PFSK-1 (cell line): Measurements from ENCODE around the gene RHOF.

Experiments used
- FOXP2 ChIP-seq: optimal IDR thresholded peaks from 2 replicates; pipeline ENCODE3; 2011; ENCODE audit warnings: borderline replicate concordance, control low read depth, inconsistent platforms; ENCODE audit not compliant: insufficient read depth; ENCODE audit errors: extremely low read length, extremely low read depth
- POLR2AphosphoS5 ChIP-seq: IDR thresholded peaks from 2 replicates; pipeline ENCODE4 v1.6.1; 2012; ENCODE audit warnings: low read depth, mild to moderate bottlenecking, control low read depth, low read length, moderate library complexity
- TAF1 ChIP-seq: IDR thresholded peaks from 2 replicates; pipeline ENCODE4 v1.6.1; 2012; ENCODE audit warnings: low read length, control low read depth, borderline replicate concordance; ENCODE audit not compliant: insufficient read depth

GRCh38 chr12:121810833-121811433, 17.4 kb upstream of the RHOF start:
- TF ChIP-seq POLR2AphosphoS5 = 0 out of 2 replicates have a peak, but pooled peaks have one; percentile 0
- no peak for TF ChIP-seq TAF1
- TF ChIP-seq FOXP2 = no peak
